ENCODE measurements around the gene USP48. TPM values are rescaled to one million over a fixed set of nuclear protein-coding genes. Genes with fewer than 3 reads are reported as not detected.

USP48 gene
- total RNA-seq, 1 donor from 2014 or later = 26.1 TPM

DNA sequence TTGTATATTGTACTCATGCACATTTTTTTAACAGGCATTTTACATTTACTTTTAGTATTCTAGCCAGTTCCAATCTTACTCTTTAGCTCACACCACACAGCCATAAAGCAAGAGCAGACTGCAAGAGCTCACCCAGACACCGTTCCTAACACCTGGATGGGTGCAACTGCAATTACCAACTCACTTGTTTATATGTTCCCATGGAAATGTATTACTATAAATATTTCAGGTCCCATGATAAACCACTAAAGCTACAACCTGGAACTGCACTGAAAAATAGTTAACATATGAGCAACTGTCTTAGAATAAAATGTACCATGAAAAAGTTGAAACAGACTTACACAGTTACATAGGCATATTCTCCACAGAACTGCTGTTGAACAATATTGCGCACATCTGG, 30.8 kb downstream of the USP48 start:
- Histone ChIP-seq H3K27me3 (ENCODE audit: control insufficient read depth, insufficient read depth, low read length) (no peaks in the 10 kb centered on the region), H3K36me3 (ENCODE audit: control insufficient read depth, insufficient read depth, low read length) (no peaks in the 10 kb centered on the region), H3K4me3 (ENCODE audit: low read depth, low read length) (no peak overlapping the region)
- TF ChIP-seq, protein P1, sequence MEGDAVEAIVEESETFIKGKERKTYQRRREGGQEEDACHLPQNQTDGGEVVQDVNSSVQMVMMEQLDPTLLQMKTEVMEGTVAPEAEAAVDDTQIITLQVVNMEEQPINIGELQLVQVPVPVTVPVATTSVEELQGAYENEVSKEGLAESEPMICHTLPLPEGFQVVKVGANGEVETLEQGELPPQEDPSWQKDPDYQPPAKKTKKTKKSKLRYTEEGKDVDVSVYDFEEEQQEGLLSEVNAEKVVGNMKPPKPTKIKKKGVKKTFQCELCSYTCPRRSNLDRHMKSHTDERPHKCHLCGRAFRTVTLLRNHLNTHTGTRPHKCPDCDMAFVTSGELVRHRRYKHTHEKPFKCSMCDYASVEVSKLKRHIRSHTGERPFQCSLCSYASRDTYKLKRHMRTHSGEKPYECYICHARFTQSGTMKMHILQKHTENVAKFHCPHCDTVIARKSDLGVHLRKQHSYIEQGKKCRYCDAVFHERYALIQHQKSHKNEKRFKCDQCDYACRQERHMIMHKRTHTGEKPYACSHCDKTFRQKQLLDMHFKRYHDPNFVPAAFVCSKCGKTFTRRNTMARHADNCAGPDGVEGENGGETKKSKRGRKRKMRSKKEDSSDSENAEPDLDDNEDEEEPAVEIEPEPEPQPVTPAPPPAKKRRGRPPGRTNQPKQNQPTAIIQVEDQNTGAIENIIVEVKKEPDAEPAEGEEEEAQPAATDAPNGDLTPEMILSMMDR (IDR thresholded peaks at IDR 0.05; ENCODE audit: insufficient read depth, low read length, poor library complexity, severe bottlenecking) = no peak
- DNase-seq (ENCODE audit: low read depth) = no peak

DNA sequence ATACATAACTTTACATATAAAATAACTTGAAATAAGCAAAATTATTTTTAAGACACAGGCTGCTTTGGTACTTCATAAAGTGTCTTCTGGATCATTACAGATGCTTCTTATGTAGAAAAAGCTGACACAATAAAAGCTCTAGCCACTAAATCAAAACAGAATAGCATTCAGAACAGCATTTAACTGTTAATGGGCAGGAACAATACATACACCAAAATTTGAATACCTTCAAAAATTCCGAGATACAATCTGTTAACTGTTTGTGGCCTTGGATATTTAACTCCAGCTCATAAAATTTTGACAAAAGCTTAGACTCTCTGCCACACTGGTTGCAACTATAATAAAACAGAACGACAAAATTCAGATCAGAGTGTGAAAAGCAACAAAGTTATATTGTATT, 31.7 kb downstream of the USP48 start:
- Histone ChIP-seq H3K27me3 (ENCODE audit: control insufficient read depth, insufficient read depth, low read length) (no peaks in the 10 kb centered on the region), H3K4me3 (ENCODE audit: low read depth, low read length) (no peak overlapping the region), H3K36me3 (ENCODE audit: control insufficient read depth, insufficient read depth, low read length) (no peaks in the 10 kb centered on the region)
- TF ChIP-seq, protein P1 (IDR thresholded peaks at IDR 0.05; ENCODE audit: insufficient read depth, low read length, poor library complexity, severe bottlenecking) = no peak
- no peak for DNase-seq (ENCODE audit: low read depth)

DNA sequence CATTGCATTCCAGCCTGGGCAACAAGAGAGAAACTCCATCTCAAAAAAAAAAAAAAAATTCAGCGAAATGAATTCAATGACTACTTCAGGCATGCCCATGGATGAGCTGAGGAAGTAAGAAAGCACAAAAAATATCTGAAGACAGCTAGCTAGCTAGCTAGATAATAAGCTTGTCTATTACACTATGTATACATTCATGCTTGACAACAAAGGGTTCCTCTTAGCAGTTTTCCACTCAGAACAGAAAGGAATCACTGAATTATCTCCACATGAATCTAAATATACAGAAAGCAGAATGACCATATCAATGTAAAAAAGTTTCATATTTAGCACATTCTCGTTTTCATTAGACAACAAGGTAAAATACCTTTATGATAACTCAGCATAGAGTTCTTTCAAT, 32.1 kb downstream of the USP48 start:
- H3K4me3 ChIP-seq (ENCODE audit: low read depth, low read length) = no peak overlapping the region
- no peaks in the 10 kb centered on the region for H3K27me3 ChIP-seq (ENCODE audit: control insufficient read depth, insufficient read depth, low read length)
- TF ChIP-seq, protein P1 (IDR thresholded peaks at IDR 0.05; ENCODE audit: insufficient read depth, low read length, poor library complexity, severe bottlenecking) = no peak
- no peak for DNase-seq (ENCODE audit: low read depth)
- no peaks in the 10 kb centered on the region for H3K36me3 ChIP-seq (ENCODE audit: control insufficient read depth, insufficient read depth, low read length)

DNA sequence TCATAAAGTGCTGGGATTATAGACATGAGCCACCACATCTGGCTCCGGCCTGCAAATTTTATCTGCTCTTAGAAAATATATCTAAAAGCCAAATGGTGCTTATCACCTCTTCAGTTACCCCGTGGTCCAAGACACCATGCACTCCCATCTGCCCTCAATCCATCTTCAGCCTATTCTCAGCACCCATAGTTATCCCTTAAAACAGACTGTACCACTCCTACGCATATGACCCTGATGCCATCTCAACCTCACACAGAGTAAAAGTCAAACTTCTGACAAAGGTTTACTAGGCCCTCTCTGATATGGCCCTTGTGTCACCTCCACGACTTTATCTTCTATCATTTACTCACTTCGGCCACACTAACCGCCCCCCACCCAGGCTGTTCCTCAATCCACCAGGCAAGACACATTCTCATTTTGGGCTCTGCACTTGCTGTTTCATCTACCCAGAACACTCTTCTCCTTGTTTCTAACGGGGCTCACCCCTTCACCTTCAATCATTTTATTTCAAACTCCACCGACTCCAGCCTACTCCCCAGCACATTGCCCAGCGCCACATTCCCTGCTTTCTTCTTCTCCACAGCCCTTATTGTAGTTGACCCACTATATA, 33.0 kb downstream of the USP48 start:
- DNase-seq (ENCODE audit: low read depth) = no peak
- H3K27me3 ChIP-seq (ENCODE audit: control insufficient read depth, insufficient read depth, low read length) = no peaks in the 10 kb centered on the region
- H3K4me3 ChIP-seq (ENCODE audit: low read depth, low read length) = no peak overlapping the region
- no peaks in the 10 kb centered on the region for H3K36me3 ChIP-seq (ENCODE audit: control insufficient read depth, insufficient read depth, low read length)
- TF ChIP-seq, protein P1 (IDR thresholded peaks at IDR 0.05; ENCODE audit: insufficient read depth, low read length, poor library complexity, severe bottlenecking) = no peak

DNA sequence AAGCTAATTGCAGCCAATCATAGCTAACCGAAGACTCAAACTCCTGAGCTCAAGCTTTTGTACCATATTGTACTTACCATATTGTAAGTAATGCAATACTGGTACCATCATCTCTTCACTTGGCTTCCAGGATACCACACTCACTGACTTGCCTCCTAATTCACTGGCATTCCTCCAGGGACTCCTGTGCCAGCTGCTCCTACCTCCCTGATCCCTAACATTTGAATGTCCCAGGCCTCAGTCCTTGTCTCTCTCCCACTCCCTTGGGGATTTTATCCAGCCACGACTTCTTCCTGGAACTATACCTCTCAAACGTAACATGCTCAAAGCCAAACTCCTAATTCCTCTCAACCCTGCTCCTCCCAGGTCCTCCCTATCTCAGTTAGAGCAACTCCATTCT, 33.8 kb downstream of the USP48 start:
- Histone ChIP-seq H3K27me3 (ENCODE audit: control insufficient read depth, insufficient read depth, low read length) (no peaks in the 10 kb centered on the region), H3K4me3 (ENCODE audit: low read depth, low read length) (no peak overlapping the region), H3K36me3 (ENCODE audit: control insufficient read depth, insufficient read depth, low read length) (no peaks in the 10 kb centered on the region)
- TF ChIP-seq, protein P1 (IDR thresholded peaks at IDR 0.05; ENCODE audit: insufficient read depth, low read length, poor library complexity, severe bottlenecking) = no peak
- no peak for DNase-seq (ENCODE audit: low read depth)

DNA sequence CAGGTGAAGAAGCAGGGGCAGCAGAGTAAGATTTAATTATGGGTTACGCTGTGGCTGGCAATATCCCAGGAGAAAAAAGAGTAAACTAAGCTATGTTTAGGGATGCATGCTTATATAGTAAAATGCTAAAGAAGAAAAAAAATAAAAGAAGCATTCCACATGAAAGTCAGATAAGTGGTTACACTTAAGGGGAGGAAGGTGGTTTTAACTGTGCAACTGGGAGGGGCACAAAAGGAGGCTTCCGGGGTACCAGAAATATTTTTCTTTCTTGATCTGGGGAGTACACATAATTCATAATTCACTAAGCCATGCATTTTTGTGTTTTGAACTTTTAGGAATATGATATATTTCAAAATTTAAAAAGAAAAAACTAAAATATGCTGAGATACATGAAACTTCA, 39.5 kb downstream of the USP48 start:
- Histone ChIP-seq H3K4me3 (ENCODE audit: low read depth, low read length) (no peak overlapping the region), H3K27me3 (ENCODE audit: control insufficient read depth, insufficient read depth, low read length) (no peaks in the 10 kb centered on the region), H3K36me3 (ENCODE audit: control insufficient read depth, insufficient read depth, low read length) (no peaks in the 10 kb centered on the region)
- TF ChIP-seq, protein P1 (IDR thresholded peaks at IDR 0.05; ENCODE audit: insufficient read depth, low read length, poor library complexity, severe bottlenecking) = no peak
- no peak for DNase-seq (ENCODE audit: low read depth)

Measured in kidney epithelial cell (primary cell).